ENCODE data around the gene KDM4C.

KDM4C gene

GRCh38 chr9:6925836-6926235, 168.1 kb downstream of the KDM4C start:
- Histone ChIP-seq H3K9ac (ENCODE audit: low read length) (no peak overlapping the region), H3K4me2 (ENCODE audit: low read depth, low read length, poor library complexity, severe bottlenecking) (no peak overlapping the region), H3K9me3 (ENCODE audit: insufficient read depth, low read length) (no peaks in the 10 kb centered on the region), H3K27me3 (ENCODE audit: low read length) (no peaks in the 10 kb centered on the region), H3K36me3 (ENCODE audit: low read length) (no peaks in the 10 kb centered on the region), H3K9me2 (replicated peaks; ENCODE audit: insufficient read depth, low read length) (no peaks in the 10 kb centered on the region), H2AFZ (ENCODE audit: low read depth, low read length, severe bottlenecking) (no peak overlapping the region), H3K79me2 (ENCODE audit: insufficient read depth, low read length) (0 out of 2 replicates have a peak, but pooled peaks cover under 1% of the 10 kb centered on the region), H3K4me3 (ENCODE audit: insufficient read depth, low read length, poor library complexity, severe bottlenecking) (no peak overlapping the region), H3F3A (ENCODE audit: insufficient read depth) (no peaks in the 10 kb centered on the region), H3K27ac (ENCODE audit: low read depth, low read length) (no peak overlapping the region), H4K20me1 (ENCODE audit: low read depth, low read length) (no peaks in the 10 kb centered on the region)
- TF ChIP-seq CTCF (IDR thresholded peaks at IDR 0.05; ENCODE audit: insufficient read depth, low read length, poor library complexity, severe bottlenecking) (no peak), EZH2phosphoT487 (conservative IDR thresholded peaks at IDR 0.05; ENCODE audit: low read length) (no peak)

GRCh38 chr9:6926436-6926835, 168.7 kb downstream of the KDM4C start:
- no peaks in the 10 kb centered on the region for H3K27me3 ChIP-seq (ENCODE audit: low read length)
- H3K4me2 ChIP-seq (ENCODE audit: low read depth, low read length, poor library complexity, severe bottlenecking), result no peak overlapping the region
- no peak overlapping the region for H3K27ac ChIP-seq (ENCODE audit: low read depth, low read length)
- H2AFZ ChIP-seq (ENCODE audit: low read depth, low read length, severe bottlenecking), result no peak overlapping the region
- H3K79me2 ChIP-seq (ENCODE audit: insufficient read depth, low read length), result peaks cover 3% of the 10 kb centered on the region; the same call in 1 of the 2 replicates
- H3K9ac ChIP-seq (ENCODE audit: low read length), result no peak overlapping the region
- H3K9me3 ChIP-seq (ENCODE audit: insufficient read depth, low read length), result no peaks in the 10 kb centered on the region
- H3K9me2 ChIP-seq (replicated peaks; ENCODE audit: insufficient read depth, low read length), result no peaks in the 10 kb centered on the region
- no peaks in the 10 kb centered on the region for H3F3A ChIP-seq (ENCODE audit: insufficient read depth)
- H4K20me1 ChIP-seq (ENCODE audit: low read depth, low read length), result no peaks in the 10 kb centered on the region
- TF ChIP-seq EZH2phosphoT487 (conservative IDR thresholded peaks at IDR 0.05; ENCODE audit: low read length) (no peak), CTCF (IDR thresholded peaks at IDR 0.05; ENCODE audit: insufficient read depth, low read length, poor library complexity, severe bottlenecking) (no peak)
- no peak overlapping the region for H3K4me3 ChIP-seq (ENCODE audit: insufficient read depth, low read length, poor library complexity, severe bottlenecking)
- H3K36me3 ChIP-seq (ENCODE audit: low read length), result no peaks in the 10 kb centered on the region

GRCh38 chr9:6927838-6928237, 170.1 kb downstream of the KDM4C start:
- H3K9me2 ChIP-seq (replicated peaks; ENCODE audit: insufficient read depth, low read length), result no peaks in the 10 kb centered on the region
- peaks cover 3% of the 10 kb centered on the region; the same call in 1 of the 2 replicates for H3K79me2 ChIP-seq (ENCODE audit: insufficient read depth, low read length)
- no peaks in the 10 kb centered on the region for H3K27me3 ChIP-seq (ENCODE audit: low read length)
- H3K27ac ChIP-seq (ENCODE audit: low read depth, low read length), result no peak overlapping the region
- H2AFZ ChIP-seq (ENCODE audit: low read depth, low read length, severe bottlenecking), result no peak overlapping the region
- TF ChIP-seq EZH2phosphoT487 (conservative IDR thresholded peaks at IDR 0.05; ENCODE audit: low read length), result no peak
- H3K36me3 ChIP-seq (ENCODE audit: low read length), result no peaks in the 10 kb centered on the region
- no peak overlapping the region for H3K9ac ChIP-seq (ENCODE audit: low read length)
- no peak overlapping the region for H3K4me2 ChIP-seq (ENCODE audit: low read depth, low read length, poor library complexity, severe bottlenecking)
- no peaks in the 10 kb centered on the region for H4K20me1 ChIP-seq (ENCODE audit: low read depth, low read length)
- no peak overlapping the region for H3K4me3 ChIP-seq (ENCODE audit: insufficient read depth, low read length, poor library complexity, severe bottlenecking)
- no peaks in the 10 kb centered on the region for H3F3A ChIP-seq (ENCODE audit: insufficient read depth)
- H3K9me3 ChIP-seq (ENCODE audit: insufficient read depth, low read length), result no peaks in the 10 kb centered on the region

- H2AFZ ChIP-seq (ENCODE audit: low read depth, low read length, severe bottlenecking), result no peak overlapping the region
- H3F3A ChIP-seq (ENCODE audit: insufficient read depth), result no peaks in the 10 kb centered on the region
- no peak overlapping the region for H3K9ac ChIP-seq (ENCODE audit: low read length)
- H3K79me2 ChIP-seq (ENCODE audit: insufficient read depth, low read length), result peaks cover 3% of the 10 kb centered on the region; the same call in 1 of the 2 replicates
- no peak overlapping the region for H3K27ac ChIP-seq (ENCODE audit: low read depth, low read length)
- TF ChIP-seq EZH2phosphoT487 (conservative IDR thresholded peaks at IDR 0.05; ENCODE audit: low read length) (no peak), CTCF (IDR thresholded peaks at IDR 0.05; ENCODE audit: insufficient read depth, low read length, poor library complexity, severe bottlenecking) (no peak)
- H3K27me3 ChIP-seq (ENCODE audit: low read length), result no peaks in the 10 kb centered on the region
- no peaks in the 10 kb centered on the region for H3K9me2 ChIP-seq (replicated peaks; ENCODE audit: insufficient read depth, low read length)
- H3K4me3 ChIP-seq (ENCODE audit: insufficient read depth, low read length, poor library complexity, severe bottlenecking), result no peak overlapping the region
- H3K9me3 ChIP-seq (ENCODE audit: insufficient read depth, low read length), result no peaks in the 10 kb centered on the region
- no peaks in the 10 kb centered on the region for H3K36me3 ChIP-seq (ENCODE audit: low read length)
- H4K20me1 ChIP-seq (ENCODE audit: low read depth, low read length), result no peaks in the 10 kb centered on the region
- no peak overlapping the region for H3K4me2 ChIP-seq (ENCODE audit: low read depth, low read length, poor library complexity, severe bottlenecking)
These were observed 171.1 kb downstream of the KDM4C start for GRCh38 chr9:6928863-6929262.

Measured in SU-DHL-6 (cell line).